A549 treated with AZD2906 at 1 μM for 4 hours (cell line): ENCODE measurements around the gene MLYCD. TPM values are rescaled to one million over a fixed set of nuclear protein-coding genes. Genes with fewer than 3 reads are reported as not detected.

Source experiments
- total RNA-seq: library from RNA; stranded (reverse); fragments of 200-300 nt; extraction: Qiagen RNA extraction; gene quantifications from 5 replicates; pipeline ENCODE4 v1.2.3, GENCODE V29; 2022

Gene MLYCD
- total RNA-seq, result 1.1 to 2.2 TPM (median 1.9 TPM) in 5 replicates

DNA sequence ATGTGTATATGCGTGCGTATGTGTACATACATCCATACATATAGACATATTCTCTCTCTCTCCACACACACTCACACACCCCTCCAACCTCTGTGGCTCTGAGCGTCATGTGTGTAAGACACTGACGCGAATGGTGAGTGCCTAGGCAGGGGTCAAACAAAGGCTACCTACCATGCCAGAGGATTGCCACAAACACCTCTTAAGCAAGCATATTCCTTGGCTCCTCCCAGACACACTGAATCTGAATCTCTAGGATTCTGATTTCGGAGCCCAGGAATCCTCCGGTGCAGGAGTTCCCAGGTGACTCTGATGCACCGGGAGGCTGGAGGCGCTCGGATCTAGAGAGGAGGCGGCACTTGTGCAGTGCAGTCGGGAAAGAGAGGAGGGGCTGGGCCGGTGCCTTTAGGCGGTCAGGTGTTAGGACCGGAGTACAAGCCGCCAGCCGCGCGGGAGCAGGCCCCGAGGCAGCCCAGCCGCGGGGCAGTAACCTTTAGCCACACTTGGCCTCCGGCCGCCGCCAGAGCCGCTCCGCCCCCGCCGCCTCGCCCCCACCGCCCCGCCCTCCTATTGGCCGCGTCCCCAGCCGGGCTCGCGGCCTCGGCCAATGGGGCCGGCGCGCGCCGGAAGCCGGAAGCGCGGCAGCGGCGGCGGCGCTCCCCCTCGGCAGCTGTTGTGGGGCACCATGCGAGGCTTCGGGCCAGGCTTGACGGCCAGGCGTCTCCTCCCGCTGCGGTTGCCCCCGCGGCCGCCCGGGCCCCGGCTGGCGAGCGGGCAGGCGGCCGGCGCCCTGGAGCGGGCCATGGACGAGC is at the start of gene MLYCD:
TSS of gene MLYCD (plus strand) at position 653 of the 809 bp plus-strand sequence. CDS start at position 683, 30 bp downstream.

DNA sequence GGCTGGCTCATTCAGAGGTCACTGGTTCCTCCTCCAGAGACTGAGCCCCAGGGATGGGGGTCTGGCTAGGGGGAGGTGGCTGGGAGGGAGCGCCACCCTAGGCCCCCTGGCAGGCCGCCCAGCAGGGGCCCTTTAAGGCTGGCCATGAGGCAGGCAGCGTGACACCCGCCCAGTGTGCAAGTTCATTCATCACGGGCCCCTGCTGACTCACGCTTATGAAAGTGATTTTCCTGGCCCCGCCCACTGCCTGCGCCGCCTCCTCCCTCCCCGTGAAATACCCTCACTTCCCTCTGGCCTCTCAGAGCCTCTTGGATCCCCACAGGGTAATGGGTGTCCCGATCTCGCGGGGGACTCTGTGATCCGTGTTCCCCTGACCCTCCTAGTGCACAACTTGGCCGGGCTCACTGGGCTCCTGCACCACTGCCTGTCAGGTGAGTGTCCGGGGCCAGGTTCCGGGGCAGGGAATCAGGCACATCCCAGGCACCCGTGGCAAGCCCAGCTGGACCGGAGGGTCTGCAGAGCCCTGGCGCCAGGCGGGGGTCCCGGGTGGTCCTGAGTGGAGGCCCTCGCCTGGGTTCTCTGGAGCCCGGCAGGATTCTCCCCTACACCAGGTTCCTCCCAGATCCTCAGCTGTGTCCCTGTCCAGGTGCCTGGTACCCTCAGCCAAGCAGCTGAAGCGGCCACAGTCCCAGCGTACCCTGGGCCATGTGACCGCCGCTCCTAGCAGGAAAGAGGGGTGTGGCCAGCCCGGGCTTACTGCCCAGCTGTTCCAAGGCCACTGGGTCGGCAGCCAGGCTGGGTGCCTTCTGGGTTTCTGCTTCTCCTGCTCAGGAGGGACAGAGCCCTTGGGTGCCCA is 54.3 kb downstream of the MLYCD start, which contains the start of gene OSGIN1:
TSS of gene OSGIN1 (plus strand) at position 301 of the 856 bp plus-strand sequence. CDS start 4,432 bp downstream, outside the sequence.

DNA sequence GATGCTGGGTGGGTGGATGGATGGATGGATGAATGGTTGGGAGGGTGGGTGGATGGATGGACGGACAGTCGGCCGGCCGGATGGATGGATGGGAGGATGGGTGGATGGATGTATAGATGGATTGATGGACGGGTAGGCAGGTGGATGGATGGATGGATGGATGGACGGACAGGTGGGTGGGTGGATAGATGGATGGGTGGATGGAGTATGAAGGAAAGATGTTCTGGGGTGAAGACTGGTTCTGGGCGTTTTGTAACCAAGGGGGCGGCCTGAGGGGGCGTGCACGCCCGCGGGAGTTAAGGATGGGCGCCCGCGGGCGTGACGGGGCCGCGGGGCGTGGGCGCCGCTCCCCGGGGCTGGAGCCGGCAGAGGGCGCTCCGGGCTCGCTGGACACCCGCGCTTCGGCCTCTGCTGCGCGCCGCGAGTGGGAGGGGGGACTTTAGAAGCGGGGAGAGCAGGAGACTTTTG is 69.0 kb downstream of the MLYCD start, which contains the start of gene NECAB2:
TSS of gene NECAB2 (plus strand) at position 407 of the 468 bp plus-strand sequence. CDS start 405 bp downstream, outside the sequence.

Other genes starting within 250 kb of the MLYCD start
- gene HSBP1, start 91.1 kb upstream of the MLYCD start, total RNA-seq, result 134 to 189 TPM (median 179 TPM) in 5 replicates
- gene OSGIN1, start 54.1 kb downstream of the MLYCD start, total RNA-seq, result 14.9 to 30.1 TPM (median 16.3 TPM) in 5 replicates
- 1.4 to 3.0 TPM (median 2.6 TPM) in 5 replicates for gene NECAB2, start 69.1 kb downstream of the MLYCD start, total RNA-seq
- gene SLC38A8, start 143.7 kb downstream of the MLYCD start, total RNA-seq, result 0.09 TPM in 1 of 5 replicates, not detected in the others
- 39.6 to 45.8 TPM (median 42.6 TPM) in 5 replicates for gene MBTPS1, start 217.8 kb downstream of the MLYCD start, total RNA-seq
- 17.5 to 19.9 TPM (median 17.8 TPM) in 5 replicates for gene HSDL1, start 246.1 kb downstream of the MLYCD start, total RNA-seq
- 0.21 to 0.48 TPM (median 0.34 TPM) in 5 replicates for gene DNAAF1, start 246.2 kb downstream of the MLYCD start, total RNA-seq